ENCODE data around the gene STAT1.

STAT1 gene

DNA sequence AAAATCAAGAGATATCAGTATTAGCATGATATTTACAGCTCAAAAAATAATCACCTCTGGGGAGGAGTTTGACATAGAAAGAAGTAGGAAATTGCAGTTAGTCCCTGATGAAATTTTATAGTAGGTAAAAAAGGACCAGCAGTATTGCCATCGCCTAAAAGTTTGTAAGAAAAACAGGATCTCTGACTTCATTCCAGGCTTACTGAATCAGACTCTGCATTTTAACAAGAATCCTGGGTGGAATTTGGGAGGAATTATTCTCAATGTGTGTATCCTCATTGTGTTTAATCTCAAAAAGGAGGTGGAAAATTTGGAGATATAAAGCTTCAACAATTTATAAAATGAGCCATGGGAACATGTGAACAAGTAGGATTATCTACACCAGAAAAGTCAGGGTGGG, 31.2 kb upstream of the STAT1 start:
- no peaks in the 10 kb centered on the region for H3K36me3 ChIP-seq (ENCODE audit: control insufficient read depth, insufficient read depth, low read length)
- no peak overlapping the region for H3K9ac ChIP-seq (ENCODE audit: low read length)
- H3K27me3 ChIP-seq (ENCODE audit: control insufficient read depth, insufficient read depth, low read length), result no peaks in the 10 kb centered on the region
- H3K4me1 ChIP-seq (ENCODE audit: control insufficient read depth, insufficient read depth, low read length), result peaks cover 8% of the 10 kb centered on the region
- no peaks in the 10 kb centered on the region for H3K9me3 ChIP-seq (ENCODE audit: control insufficient read depth, low read length)
- no peak overlapping the region for H3K4me3 ChIP-seq (ENCODE audit: low read length)

DNA sequence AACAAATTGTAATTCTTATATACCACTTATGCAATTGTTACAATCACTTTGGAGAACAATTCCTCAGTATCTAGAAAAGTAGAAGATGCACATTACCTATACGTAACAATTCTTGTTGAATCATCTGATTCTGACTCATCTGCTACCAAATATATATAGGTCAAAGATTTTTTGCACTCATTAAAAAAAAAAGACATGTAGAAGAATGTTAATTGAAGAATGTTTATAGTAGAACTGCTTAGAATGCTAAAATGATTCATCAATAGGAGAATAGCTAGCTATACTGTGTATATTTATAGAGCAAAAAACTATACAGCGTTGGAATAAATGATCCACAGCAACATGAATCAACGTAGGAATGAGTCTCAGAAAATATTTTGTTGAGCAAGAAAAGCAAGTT, 29.5 kb upstream of the STAT1 start:
- Histone ChIP-seq H3K9me3 (ENCODE audit: control insufficient read depth, low read length) (no peaks in the 10 kb centered on the region), H3K4me3 (ENCODE audit: low read length) (no peak overlapping the region), H3K9ac (ENCODE audit: low read length) (no peak overlapping the region), H3K27me3 (ENCODE audit: control insufficient read depth, insufficient read depth, low read length) (no peaks in the 10 kb centered on the region), H3K4me1 (ENCODE audit: control insufficient read depth, insufficient read depth, low read length) (peaks cover 8% of the 10 kb centered on the region), H3K36me3 (ENCODE audit: control insufficient read depth, insufficient read depth, low read length) (no peaks in the 10 kb centered on the region)

DNA sequence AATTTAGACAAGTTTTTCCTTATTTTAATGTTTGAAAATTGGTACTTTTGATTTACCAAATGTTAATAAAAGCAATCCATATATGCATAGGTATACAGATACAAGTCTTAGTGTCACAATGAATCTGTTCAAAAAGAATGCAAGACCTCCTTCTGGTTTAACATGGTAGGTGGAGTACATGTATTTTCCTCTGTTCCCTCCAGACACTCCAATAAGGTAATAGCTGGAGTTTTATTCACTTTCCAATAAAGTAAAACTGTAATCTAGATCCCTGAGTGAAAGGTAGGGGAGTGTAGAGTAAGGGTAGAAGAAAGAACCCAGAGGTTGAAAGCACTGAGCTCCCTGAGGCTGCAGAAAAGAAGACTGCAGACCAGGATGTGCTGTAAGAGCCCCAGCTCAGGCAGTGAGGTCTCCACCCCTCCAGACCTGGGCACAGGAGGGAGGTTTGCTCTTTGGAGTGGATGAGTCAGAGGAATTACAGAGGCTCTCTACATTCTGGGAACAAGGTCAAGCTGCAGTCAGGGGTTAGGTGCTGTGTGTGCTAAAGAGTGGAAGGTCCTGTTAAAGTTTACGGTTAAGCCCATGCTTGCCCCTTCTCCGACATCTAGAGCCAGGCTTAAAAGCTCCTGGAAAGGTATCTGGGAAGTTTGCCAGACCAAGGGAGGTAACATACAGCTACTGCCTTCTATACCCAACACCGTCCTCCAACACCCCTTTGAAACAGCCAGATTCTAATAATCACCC, 27.6 kb upstream of the STAT1 start:
- no peaks in the 10 kb centered on the region for H3K9me3 ChIP-seq (ENCODE audit: control insufficient read depth, low read length)
- no peak overlapping the region for H3K9ac ChIP-seq (ENCODE audit: low read length)
- H3K36me3 ChIP-seq (ENCODE audit: control insufficient read depth, insufficient read depth, low read length), result no peaks in the 10 kb centered on the region
- H3K4me3 ChIP-seq (ENCODE audit: low read length), result no peak overlapping the region
- H3K4me1 ChIP-seq (ENCODE audit: control insufficient read depth, insufficient read depth, low read length), result peaks cover 8% of the 10 kb centered on the region
- H3K27me3 ChIP-seq (ENCODE audit: control insufficient read depth, insufficient read depth, low read length), result no peaks in the 10 kb centered on the region

GRCh38 chr2:191039616-191040015, 25.6 kb upstream of the STAT1 start:
- Histone ChIP-seq H3K9me3 (ENCODE audit: control insufficient read depth, low read length) (no peaks in the 10 kb centered on the region), H3K27me3 (ENCODE audit: control insufficient read depth, insufficient read depth, low read length) (no peaks in the 10 kb centered on the region), H3K4me1 (ENCODE audit: control insufficient read depth, insufficient read depth, low read length) (peaks cover 8% of the 10 kb centered on the region), H3K36me3 (ENCODE audit: control insufficient read depth, insufficient read depth, low read length) (no peaks in the 10 kb centered on the region), H3K4me3 (ENCODE audit: low read length) (no peak overlapping the region), H3K9ac (ENCODE audit: low read length) (no peak overlapping the region)

DNA sequence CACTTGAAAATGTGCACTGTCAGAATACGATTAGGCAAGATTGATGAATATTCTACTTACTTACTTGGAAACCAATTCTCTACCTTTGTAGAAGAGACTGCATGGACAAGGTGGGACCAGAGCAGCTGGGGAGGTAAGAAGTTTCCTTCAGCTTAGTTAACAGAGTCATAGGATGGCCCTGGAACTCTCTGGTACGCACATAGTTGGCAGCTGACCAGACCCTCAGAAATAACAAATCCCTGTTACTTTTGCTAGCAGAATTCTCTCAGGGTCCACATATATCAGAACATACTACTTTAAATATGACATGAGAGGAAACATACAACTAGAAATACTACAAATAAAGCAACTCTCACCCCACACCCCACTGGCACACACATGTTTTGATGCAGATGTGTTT, 24.8 kb upstream of the STAT1 start:
- Histone ChIP-seq H3K4me3 (ENCODE audit: low read length) (no peak overlapping the region), H3K36me3 (ENCODE audit: control insufficient read depth, insufficient read depth, low read length) (no peaks in the 10 kb centered on the region), H3K4me1 (ENCODE audit: control insufficient read depth, insufficient read depth, low read length) (peaks cover 8% of the 10 kb centered on the region)

GRCh38 chr2:191038241-191038725, 24.3 kb upstream of the STAT1 start:
- Histone ChIP-seq H3K4me1 (ENCODE audit: control insufficient read depth, insufficient read depth, low read length) (peaks cover 8% of the 10 kb centered on the region), H3K9ac (ENCODE audit: low read length) (no peak overlapping the region), H3K27me3 (ENCODE audit: control insufficient read depth, insufficient read depth, low read length) (no peaks in the 10 kb centered on the region), H3K9me3 (ENCODE audit: control insufficient read depth, low read length) (no peaks in the 10 kb centered on the region), H3K4me3 (ENCODE audit: low read length) (no peak overlapping the region), H3K36me3 (ENCODE audit: control insufficient read depth, insufficient read depth, low read length) (no peaks in the 10 kb centered on the region)

More for the DNA sequence above, 24.8 kb upstream of the STAT1 start:
- H3K9me3 ChIP-seq (ENCODE audit: control insufficient read depth, low read length), result no peaks in the 10 kb centered on the region
- H3K9ac ChIP-seq (ENCODE audit: low read length), result no peak overlapping the region
- no peaks in the 10 kb centered on the region for H3K27me3 ChIP-seq (ENCODE audit: control insufficient read depth, insufficient read depth, low read length)

- Histone ChIP-seq H3K4me3 (ENCODE audit: low read length) (no peak overlapping the region), H3K36me3 (ENCODE audit: control insufficient read depth, insufficient read depth, low read length) (no peaks in the 10 kb centered on the region), H3K4me1 (ENCODE audit: control insufficient read depth, insufficient read depth, low read length) (peaks cover 8% of the 10 kb centered on the region), H3K9me3 (ENCODE audit: control insufficient read depth, low read length) (no peaks in the 10 kb centered on the region), H3K27me3 (ENCODE audit: control insufficient read depth, insufficient read depth, low read length) (no peaks in the 10 kb centered on the region), H3K9ac (ENCODE audit: low read length) (no peak overlapping the region)
These were observed 23.4 kb upstream of the STAT1 start for GRCh38 chr2:191037351-191037750.

- H3K4me1 ChIP-seq (ENCODE audit: control insufficient read depth, insufficient read depth, low read length), result peaks cover under 1% of the 10 kb centered on the region
- H3K4me3 ChIP-seq (ENCODE audit: low read length), result no peak overlapping the region
- no peak overlapping the region for H3K9ac ChIP-seq (ENCODE audit: low read length)
- H3K27me3 ChIP-seq (ENCODE audit: control insufficient read depth, insufficient read depth, low read length), result no peaks in the 10 kb centered on the region
- no peaks in the 10 kb centered on the region for H3K36me3 ChIP-seq (ENCODE audit: control insufficient read depth, insufficient read depth, low read length)
- no peaks in the 10 kb centered on the region for H3K9me3 ChIP-seq (ENCODE audit: control insufficient read depth, low read length)
These were observed 22.4 kb upstream of the STAT1 start for GRCh38 chr2:191036363-191036762.

- Histone ChIP-seq H3K36me3 (ENCODE audit: control insufficient read depth, insufficient read depth, low read length) (no peaks in the 10 kb centered on the region), H3K27me3 (ENCODE audit: control insufficient read depth, insufficient read depth, low read length) (no peaks in the 10 kb centered on the region), H3K9ac (ENCODE audit: low read length) (no peak overlapping the region), H3K9me3 (ENCODE audit: control insufficient read depth, low read length) (no peaks in the 10 kb centered on the region), H3K4me1 (ENCODE audit: control insufficient read depth, insufficient read depth, low read length) (no peaks in the 10 kb centered on the region), H3K4me3 (ENCODE audit: low read length) (no peak overlapping the region)
These were observed 18.8 kb upstream of the STAT1 start for GRCh38 chr2:191032588-191033429.

DNA sequence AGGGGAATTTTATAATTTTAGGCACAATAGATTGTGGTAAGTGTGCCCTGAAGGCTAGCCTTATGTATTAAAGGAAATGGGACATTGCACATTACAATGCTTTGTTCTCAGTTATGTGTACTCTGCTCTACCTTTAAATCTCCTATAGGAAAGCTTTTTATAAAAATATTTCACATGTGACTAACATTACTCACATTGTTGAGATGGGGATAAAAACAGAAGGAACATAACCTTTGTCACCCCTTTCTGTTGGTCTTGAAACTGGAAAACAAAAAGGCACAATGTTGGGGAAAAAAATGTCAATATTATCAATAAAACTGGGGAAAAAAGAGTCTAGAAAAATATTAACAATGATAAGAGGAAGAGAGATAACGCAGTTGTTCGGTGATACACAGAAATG, 17.3 kb upstream of the STAT1 start:
- Histone ChIP-seq H3K9me3 (ENCODE audit: control insufficient read depth, low read length) (no peaks in the 10 kb centered on the region), H3K27me3 (ENCODE audit: control insufficient read depth, insufficient read depth, low read length) (no peaks in the 10 kb centered on the region), H3K36me3 (ENCODE audit: control insufficient read depth, insufficient read depth, low read length) (no peaks in the 10 kb centered on the region), H3K4me3 (ENCODE audit: low read length) (no peak overlapping the region), H3K4me1 (ENCODE audit: control insufficient read depth, insufficient read depth, low read length) (no peaks in the 10 kb centered on the region), H3K9ac (ENCODE audit: low read length) (no peak overlapping the region)

DNA sequence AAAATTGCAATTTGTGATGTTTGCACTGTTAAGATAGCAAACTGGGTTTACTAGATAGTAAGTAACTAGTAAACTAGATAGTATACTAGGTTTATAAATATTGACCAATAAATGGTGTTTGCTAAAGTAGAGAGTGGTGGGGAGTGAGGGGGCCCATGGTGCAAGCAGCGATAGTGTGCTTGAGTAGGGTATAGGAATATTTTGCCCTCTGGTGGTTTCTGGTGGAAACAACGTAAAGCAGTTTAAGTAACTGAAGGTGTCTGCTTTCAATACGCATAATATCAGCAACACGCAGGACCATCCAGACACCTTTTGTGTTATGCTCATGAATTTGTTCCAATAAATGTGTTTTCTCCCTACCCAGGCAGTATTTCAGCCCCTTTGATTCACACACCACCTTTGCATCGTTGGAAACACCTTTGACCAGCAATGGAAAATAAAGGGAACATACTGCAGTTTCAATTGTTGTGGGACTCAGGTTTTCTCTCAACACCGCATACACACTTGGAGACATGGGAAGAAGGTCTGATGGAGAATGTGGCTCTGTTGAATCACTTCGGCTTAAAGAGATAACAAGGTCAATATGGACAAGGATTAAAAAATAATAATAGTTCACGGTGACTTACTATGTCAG, 16.7 kb upstream of the STAT1 start:
- no peak overlapping the region for H3K4me3 ChIP-seq (ENCODE audit: low read length)
- H3K9me3 ChIP-seq (ENCODE audit: control insufficient read depth, low read length), result no peaks in the 10 kb centered on the region
- H3K4me1 ChIP-seq (ENCODE audit: control insufficient read depth, insufficient read depth, low read length), result no peaks in the 10 kb centered on the region
- H3K9ac ChIP-seq (ENCODE audit: low read length), result no peak overlapping the region
- H3K27me3 ChIP-seq (ENCODE audit: control insufficient read depth, insufficient read depth, low read length), result no peaks in the 10 kb centered on the region
- H3K36me3 ChIP-seq (ENCODE audit: control insufficient read depth, insufficient read depth, low read length), result no peaks in the 10 kb centered on the region

Measured in mucosa of stomach (tissue), 1 donor.